ENCODE results near the gene ALG12.

DNA sequence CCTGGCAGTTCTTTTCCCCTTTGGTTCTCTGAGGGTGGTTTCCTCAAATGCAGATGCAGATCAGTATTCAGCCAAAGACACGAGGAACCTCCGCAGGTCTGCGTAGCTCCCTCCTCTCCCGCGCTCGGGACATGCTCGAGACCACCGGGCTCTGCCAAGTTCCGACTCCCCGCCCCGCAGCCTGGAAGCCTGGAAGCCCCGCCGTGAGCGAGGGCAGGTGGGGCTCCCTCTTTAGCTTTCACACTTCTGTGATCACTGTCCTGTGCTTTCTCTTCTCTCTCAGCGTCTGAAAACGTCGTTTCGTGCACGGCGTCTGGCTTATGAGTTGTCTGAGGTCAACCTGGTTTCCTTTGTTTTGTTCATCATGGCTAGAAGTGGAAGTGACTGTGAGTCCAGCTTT lies 38.0 kb downstream of the ALG12 start:
- TF ChIP-seq, protein P1, sequence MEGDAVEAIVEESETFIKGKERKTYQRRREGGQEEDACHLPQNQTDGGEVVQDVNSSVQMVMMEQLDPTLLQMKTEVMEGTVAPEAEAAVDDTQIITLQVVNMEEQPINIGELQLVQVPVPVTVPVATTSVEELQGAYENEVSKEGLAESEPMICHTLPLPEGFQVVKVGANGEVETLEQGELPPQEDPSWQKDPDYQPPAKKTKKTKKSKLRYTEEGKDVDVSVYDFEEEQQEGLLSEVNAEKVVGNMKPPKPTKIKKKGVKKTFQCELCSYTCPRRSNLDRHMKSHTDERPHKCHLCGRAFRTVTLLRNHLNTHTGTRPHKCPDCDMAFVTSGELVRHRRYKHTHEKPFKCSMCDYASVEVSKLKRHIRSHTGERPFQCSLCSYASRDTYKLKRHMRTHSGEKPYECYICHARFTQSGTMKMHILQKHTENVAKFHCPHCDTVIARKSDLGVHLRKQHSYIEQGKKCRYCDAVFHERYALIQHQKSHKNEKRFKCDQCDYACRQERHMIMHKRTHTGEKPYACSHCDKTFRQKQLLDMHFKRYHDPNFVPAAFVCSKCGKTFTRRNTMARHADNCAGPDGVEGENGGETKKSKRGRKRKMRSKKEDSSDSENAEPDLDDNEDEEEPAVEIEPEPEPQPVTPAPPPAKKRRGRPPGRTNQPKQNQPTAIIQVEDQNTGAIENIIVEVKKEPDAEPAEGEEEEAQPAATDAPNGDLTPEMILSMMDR (conservative IDR thresholded peaks at IDR 0.05 in 1 of 2, IDR thresholded peaks at IDR 0.05 in 1 of 2; ENCODE audit: extremely low read depth in 1 of 2, insufficient read depth in 1 of 2, low read depth in 1 of 2, low read length in 2 of 2) = no peak
- no peak for TF ChIP-seq EZH2 (IDR thresholded peaks at IDR 0.05; ENCODE audit: borderline replicate concordance, low read length)
